NCI-H146 treated with DMSO at 0.1 percent for 48 hours (cell line): ENCODE results near the gene CDK10.
"Not testable (repeated sequence)": the region's sequence is repeated elsewhere in the genome, so short reads cannot be mapped to it uniquely, and the experiment has no call there.

Source experiments
- DNase-seq: peaks from one replicate; lab custom pipeline; 2025; ENCODE audit not compliant: unreplicated experiment; lab: John Stamatoyannopoulos, UW

CDK10 gene

GRCh38 chr16:89667000-89667399, 19.5 kb upstream of the CDK10 start:
- DNase-seq, result not testable (repeated sequence)

GRCh38 chr16:89667633-89668032, 18.9 kb upstream of the CDK10 start:
- no peak for DNase-seq

GRCh38 chr16:89668790-89669158, 17.7 kb upstream of the CDK10 start:
- no peak for DNase-seq

GRCh38 chr16:89669755-89670154, 16.7 kb upstream of the CDK10 start:
- DNase-seq, result no peak

GRCh38 chr16:89670496-89671431, 15.7 kb upstream of the CDK10 start:
- no peak for DNase-seq

GRCh38 chr16:89671565-89671964, 14.9 kb upstream of the CDK10 start:
- not testable (repeated sequence) for DNase-seq

- DNase-seq, result no peak
Observed at GRCh38 chr16:89672177-89672941, 14.1 kb upstream of the CDK10 start.

GRCh38 chr16:89678258-89678657, 8.2 kb upstream of the CDK10 start:
- no peak for DNase-seq

- no peak for DNase-seq
Observed at GRCh38 chr16:89685916-89686315, 573 bp upstream of the CDK10 start.

- DNase-seq, result no peak
Observed at GRCh38 chr16:89687092-89687940, 827 bp downstream of the CDK10 start.

- DNase-seq, result no peak
Observed at GRCh38 chr16:89688395-89688794, 1.9 kb downstream of the CDK10 start.

GRCh38 chr16:89689142-89689541, 2.7 kb downstream of the CDK10 start:
- DNase-seq, result no peak

- not testable (repeated sequence) for DNase-seq
Observed at GRCh38 chr16:89689621-89690020, 3.1 kb downstream of the CDK10 start.

- DNase-seq, result no peak
Observed at GRCh38 chr16:89690392-89690901, 4.0 kb downstream of the CDK10 start.

- no peak for DNase-seq
Observed at GRCh38 chr16:89691231-89691985, 4.9 kb downstream of the CDK10 start.

- no peak for DNase-seq
Observed at GRCh38 chr16:89691986-89692569, 5.6 kb downstream of the CDK10 start.

- DNase-seq, result no peak
Observed at GRCh38 chr16:89693289-89693731, 6.8 kb downstream of the CDK10 start.

- no peak for DNase-seq
Observed at GRCh38 chr16:89693931-89694783, 7.7 kb downstream of the CDK10 start.

- DNase-seq, result not testable (repeated sequence)
Observed at GRCh38 chr16:89694784-89695085, 8.2 kb downstream of the CDK10 start.
